HEK293 (cell line): Measurements from ENCODE around the gene GPR39.

Experiments used
- CTCF ChIA-PET: fragments of 350-600 bp; formaldehyde crosslinking; extraction: SDS; loops from one replicate; lab custom pipeline; 2021; ENCODE audit warnings: antibody characterized with exemption; lab: Yijun Ruan, JAX
- POLR2A ChIA-PET: fragments of 300-600 bp; formaldehyde crosslinking; extraction: SDS; loops from one replicate; lab custom pipeline; 2020; ENCODE audit warnings: antibody characterized with exemption, inconsistent platforms; lab: Yijun Ruan, JAX
- H3K27ac ChIP-seq: fragments of 200-500 bp; sonication (Bioruptor generic); 2 replicates; pipeline ENCODE4 v1.5.1; 2014; ENCODE audit warnings: low read depth, low read length, control low read depth, inconsistent platforms; ENCODE audit errors: extremely low read depth
- H3K36me3 ChIP-seq, 2 experiments: fragments of 200-500 bp in 1 of 2; sonication (Bioruptor generic) in 1 of 2; 1 replicate in 1 of 2; 2 replicates in 1 of 2; pipeline ENCODE4 v1.5.1; 2014 to 2017; ENCODE audit warnings: inconsistent platforms in 2 of 2, low read length in 2 of 2; ENCODE audit not compliant: control insufficient read depth in 2 of 2, insufficient read depth in 1 of 2
- H3K4me1 ChIP-seq: fragments of 200-500 bp; sonication (Bioruptor generic); 2 replicates; pipeline ENCODE4 v1.5.1; 2014; ENCODE audit warnings: mild to moderate bottlenecking, low read length, inconsistent platforms; ENCODE audit not compliant: control insufficient read depth, insufficient read depth
- H3K4me3 ChIP-seq: 2 replicates; pipeline ENCODE4 v1.5.1; 2011; ENCODE audit warnings: low read depth, mild to moderate bottlenecking, control low read depth, low read length, moderate library complexity
- H3K9me3 ChIP-seq: fragments of 200-500 bp; sonication (Bioruptor generic); 2 replicates; pipeline ENCODE4 v1.5.1; 2014; ENCODE audit warnings: low read depth, low read length, inconsistent platforms; ENCODE audit not compliant: control insufficient read depth, insufficient read depth
- BCL11A ChIP-seq: fragments of 450-650 bp; formaldehyde crosslinking; IDR thresholded peaks from 2 replicates; pipeline ENCODE4 v1.5.1; 2016; ENCODE audit warnings: low read depth, missing biosample characterization, missing genetic modification characterization
- BCL11B ChIP-seq: fragments of 450-650 bp; formaldehyde crosslinking; IDR thresholded peaks from 2 replicates; pipeline ENCODE4 v1.5.1; 2016; ENCODE audit warnings: low read depth, missing biosample characterization, missing genetic modification characterization
- EGR2 ChIP-seq: fragments of 450-650 bp; formaldehyde crosslinking; IDR thresholded peaks from 2 replicates; pipeline ENCODE4 v1.5.1; 2016; ENCODE audit warnings: low read depth, missing biosample characterization, missing genetic modification characterization
- IKZF3 ChIP-seq: fragments of 450-650 bp; IDR thresholded peaks from 2 replicates; pipeline ENCODE4 v1.5.0; 2018; ENCODE audit warnings: missing biosample characterization, mild to moderate bottlenecking, missing genetic modification characterization, moderate library complexity
- MEIS1 ChIP-seq: sonication (generic); formaldehyde crosslinking; IDR thresholded peaks from 2 replicates; pipeline ENCODE4 v1.8.1; 2022; ENCODE audit warnings: missing genetic modification reagents, mild to moderate bottlenecking, borderline replicate concordance
- SP7 ChIP-seq: fragments of 450-650 bp; formaldehyde crosslinking; IDR thresholded peaks from 2 replicates; pipeline ENCODE4 v1.5.1; 2016; ENCODE audit warnings: missing biosample characterization, missing genetic modification characterization
- YY1 ChIP-seq: fragments of 450-650 bp; formaldehyde crosslinking; IDR thresholded peaks from 2 replicates; pipeline ENCODE4 v1.5.1; 2018; ENCODE audit warnings: missing biosample characterization, missing genetic modification characterization
- ZEB2 ChIP-seq: fragments of 450-650 bp; formaldehyde crosslinking; IDR thresholded peaks from 2 replicates; pipeline ENCODE4 v1.5.1; 2016; ENCODE audit warnings: missing biosample characterization, missing genetic modification characterization
- ZNF16 ChIP-seq: fragments of 450-650 bp; formaldehyde crosslinking; IDR thresholded peaks from 2 replicates; pipeline ENCODE4 v1.5.1; 2016; ENCODE audit warnings: low read depth, missing biosample characterization, missing genetic modification characterization
- ZNF19 ChIP-seq: fragments of 450-650 bp; formaldehyde crosslinking; IDR thresholded peaks from 2 replicates; pipeline ENCODE4; 2016; ENCODE audit warnings: missing biosample characterization, missing genetic modification characterization, low read depth
- ZNF24 ChIP-seq: fragments of 450-650 bp; formaldehyde crosslinking; IDR thresholded peaks from 2 replicates; pipeline ENCODE4 v1.5.1; 2016; ENCODE audit warnings: missing biosample characterization, missing genetic modification characterization
- ZNF311 ChIP-seq: fragments of 450-650 bp; formaldehyde crosslinking; IDR thresholded peaks from 2 replicates; pipeline ENCODE4 v1.5.1; 2017; ENCODE audit warnings: missing biosample characterization, missing genetic modification characterization, borderline replicate concordance
- ZNF423 ChIP-seq: fragments of 450-650 bp; formaldehyde crosslinking; IDR thresholded peaks from 2 replicates; pipeline ENCODE4 v1.5.1; 2016; ENCODE audit warnings: missing biosample characterization, missing genetic modification characterization
- ZNF510 ChIP-seq: fragments of 450-650 bp; formaldehyde crosslinking; IDR thresholded peaks from 2 replicates; pipeline ENCODE4 v1.5.1; 2018; ENCODE audit warnings: mild to moderate bottlenecking, missing genetic modification characterization, missing biosample characterization; ENCODE audit not compliant: insufficient replicate concordance
- ZNF571 ChIP-seq: fragments of 450-650 bp; formaldehyde crosslinking; IDR thresholded peaks from 2 replicates; pipeline ENCODE4 v1.5.0; 2017; ENCODE audit warnings: missing biosample characterization, missing genetic modification characterization
- ZNF585B ChIP-seq: fragments of 450-650 bp; formaldehyde crosslinking; IDR thresholded peaks from 2 replicates; pipeline ENCODE4 v1.5.1; 2016; ENCODE audit warnings: missing biosample characterization, missing genetic modification characterization
- ZNF701 ChIP-seq: fragments of 450-650 bp; formaldehyde crosslinking; IDR thresholded peaks from 2 replicates; pipeline ENCODE4 v1.5.1; 2016; ENCODE audit warnings: missing biosample characterization, missing genetic modification characterization
- ZNF791 ChIP-seq: fragments of 450-650 bp; formaldehyde crosslinking; IDR thresholded peaks from 2 replicates; pipeline ENCODE4 v1.5.1; 2016; ENCODE audit warnings: missing biosample characterization, missing genetic modification characterization
- ZNF830 ChIP-seq: fragments of 450-650 bp; IDR thresholded peaks from 2 replicates; pipeline ENCODE4 v1.5.0; 2018; ENCODE audit warnings: missing biosample characterization, missing genetic modification characterization, low read depth, mild to moderate bottlenecking, moderate library complexity
- ZSCAN16 ChIP-seq: fragments of 450-650 bp; formaldehyde crosslinking; IDR thresholded peaks from 2 replicates; pipeline ENCODE4 v1.5.1; 2016; ENCODE audit warnings: missing biosample characterization, missing genetic modification characterization
- TF ChIP-seq, protein P1 (sequence below): fragments of 450-650 bp; formaldehyde crosslinking; IDR thresholded peaks from 2 replicates; pipeline ENCODE4 v1.5.1; 2016; ENCODE audit warnings: missing biosample characterization, missing genetic modification characterization
- TF ChIP-seq, protein P2 (sequence below): fragments of 450-650 bp; formaldehyde crosslinking; IDR thresholded peaks from 2 replicates; pipeline ENCODE4 v1.5.1; 2017; ENCODE audit warnings: missing biosample characterization, missing genetic modification characterization
- TF ChIP-seq, protein P3 (sequence below): sonication (generic); formaldehyde crosslinking; IDR thresholded peaks from 2 replicates; pipeline ENCODE4 v1.8.1; 2022; ENCODE audit warnings: mild to moderate bottlenecking, moderate library complexity, missing genetic modification reagents
- TF ChIP-seq, protein P4 (sequence below): fragments of 450-650 bp; formaldehyde crosslinking; IDR thresholded peaks from 2 replicates; pipeline ENCODE4 v1.5.1; 2017; ENCODE audit warnings: missing biosample characterization, missing genetic modification characterization
- TF ChIP-seq, protein P5 (sequence below): fragments of 450-650 bp; formaldehyde crosslinking; IDR thresholded peaks from 2 replicates; pipeline ENCODE4 v1.5.1; 2016; ENCODE audit warnings: missing biosample characterization, missing genetic modification characterization

GPR39 gene

DNA sequence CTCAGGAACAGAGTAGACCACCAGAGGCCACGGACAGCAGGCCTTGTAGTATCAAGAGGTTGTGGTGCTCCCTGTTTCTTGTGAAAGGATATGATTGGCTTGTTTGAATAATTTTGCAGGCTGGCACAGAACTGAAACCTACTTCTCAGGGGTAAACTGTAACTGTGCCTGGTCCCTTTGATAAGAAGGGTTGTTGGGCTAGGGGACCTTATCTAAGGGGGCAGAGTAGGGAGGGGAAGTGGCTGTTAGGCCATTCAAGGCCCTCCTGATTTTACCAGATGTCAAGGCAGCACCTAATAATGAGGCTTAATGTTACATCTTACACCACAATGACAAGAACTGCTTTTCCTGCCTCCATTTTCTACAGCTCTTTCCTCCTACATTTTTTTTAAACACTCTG is 45.6 kb downstream of the GPR39 start:
- POLR2A ChIA-PET = no interaction called here
- H3K27ac ChIP-seq = no peak overlapping the region
- CTCF ChIA-PET = no interaction called here
- H3K4me1 ChIP-seq = no peaks in the 10 kb centered on the region
- H3K36me3 ChIP-seq = no peaks in the 10 kb centered on the region
- TF ChIP-seq, protein P1, sequence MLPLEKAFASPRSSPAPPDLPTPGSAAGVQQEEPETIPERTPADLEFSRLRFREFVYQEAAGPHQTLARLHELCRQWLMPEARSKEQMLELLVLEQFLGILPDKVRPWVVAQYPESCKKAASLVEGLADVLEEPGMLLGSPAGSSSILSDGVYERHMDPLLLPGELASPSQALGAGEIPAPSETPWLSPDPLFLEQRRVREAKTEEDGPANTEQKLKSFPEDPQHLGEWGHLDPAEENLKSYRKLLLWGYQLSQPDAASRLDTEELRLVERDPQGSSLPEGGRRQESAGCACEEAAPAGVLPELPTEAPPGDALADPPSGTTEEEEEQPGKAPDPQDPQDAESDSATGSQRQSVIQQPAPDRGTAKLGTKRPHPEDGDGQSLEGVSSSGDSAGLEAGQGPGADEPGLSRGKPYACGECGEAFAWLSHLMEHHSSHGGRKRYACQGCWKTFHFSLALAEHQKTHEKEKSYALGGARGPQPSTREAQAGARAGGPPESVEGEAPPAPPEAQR (tag by site-specific recombination) = no peak
- TF ChIP-seq YY1 (tag by site-specific recombination) (no peak), EGR2 (tag by site-specific recombination) (no peak), ZNF571 (tag by site-specific recombination) (no peak), ZNF311 (tag by site-specific recombination) (no peak), IKZF3 (tag by site-specific recombination) (no peak), ZNF16 (no peak), ZSCAN16 (tag by site-specific recombination) (no peak)
- no peaks in the 10 kb centered on the region for H3K9me3 ChIP-seq
- H3K4me3 ChIP-seq = no peak overlapping the region

DNA sequence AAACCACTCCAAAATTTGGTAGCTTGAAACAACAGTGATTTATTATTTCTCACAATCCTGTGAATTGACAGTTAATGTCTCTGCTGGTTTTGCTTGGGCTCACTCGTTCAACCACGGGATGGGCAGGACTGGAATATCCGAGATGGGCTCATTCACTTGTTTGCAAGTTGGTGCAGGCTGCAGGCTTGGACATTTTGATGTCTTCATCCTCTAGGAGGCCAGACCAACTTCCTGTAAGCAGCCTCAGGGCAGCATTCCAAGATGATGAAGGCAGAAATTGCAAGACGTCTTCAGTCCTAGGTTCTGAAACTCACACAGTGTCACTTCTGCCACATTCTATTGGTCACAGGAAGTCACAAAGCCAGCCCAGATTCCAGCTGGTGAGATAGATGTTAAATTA is 47.1 kb downstream of the GPR39 start:
- TF ChIP-seq, protein P2, sequence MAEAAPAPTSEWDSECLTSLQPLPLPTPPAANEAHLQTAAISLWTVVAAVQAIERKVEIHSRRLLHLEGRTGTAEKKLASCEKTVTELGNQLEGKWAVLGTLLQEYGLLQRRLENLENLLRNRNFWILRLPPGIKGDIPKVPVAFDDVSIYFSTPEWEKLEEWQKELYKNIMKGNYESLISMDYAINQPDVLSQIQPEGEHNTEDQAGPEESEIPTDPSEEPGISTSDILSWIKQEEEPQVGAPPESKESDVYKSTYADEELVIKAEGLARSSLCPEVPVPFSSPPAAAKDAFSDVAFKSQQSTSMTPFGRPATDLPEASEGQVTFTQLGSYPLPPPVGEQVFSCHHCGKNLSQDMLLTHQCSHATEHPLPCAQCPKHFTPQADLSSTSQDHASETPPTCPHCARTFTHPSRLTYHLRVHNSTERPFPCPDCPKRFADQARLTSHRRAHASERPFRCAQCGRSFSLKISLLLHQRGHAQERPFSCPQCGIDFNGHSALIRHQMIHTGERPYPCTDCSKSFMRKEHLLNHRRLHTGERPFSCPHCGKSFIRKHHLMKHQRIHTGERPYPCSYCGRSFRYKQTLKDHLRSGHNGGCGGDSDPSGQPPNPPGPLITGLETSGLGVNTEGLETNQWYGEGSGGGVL = no peak
- TF ChIP-seq ZNF24 (tag by site-specific recombination) = no peak
- TF ChIP-seq, protein P3, sequence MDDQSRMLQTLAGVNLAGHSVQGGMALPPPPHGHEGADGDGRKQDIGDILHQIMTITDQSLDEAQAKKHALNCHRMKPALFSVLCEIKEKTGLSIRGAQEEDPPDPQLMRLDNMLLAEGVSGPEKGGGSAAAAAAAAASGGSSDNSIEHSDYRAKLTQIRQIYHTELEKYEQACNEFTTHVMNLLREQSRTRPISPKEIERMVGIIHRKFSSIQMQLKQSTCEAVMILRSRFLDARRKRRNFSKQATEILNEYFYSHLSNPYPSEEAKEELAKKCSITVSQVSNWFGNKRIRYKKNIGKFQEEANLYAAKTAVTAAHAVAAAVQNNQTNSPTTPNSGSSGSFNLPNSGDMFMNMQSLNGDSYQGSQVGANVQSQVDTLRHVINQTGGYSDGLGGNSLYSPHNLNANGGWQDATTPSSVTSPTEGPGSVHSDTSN (CRISPR knock-in tag) = no peak
- TF ChIP-seq ZNF830 (tag by site-specific recombination) = no peak
- TF ChIP-seq ZEB2 = no peak
- no peak for TF ChIP-seq BCL11A (tag by site-specific recombination)
- no peak for TF ChIP-seq ZNF701 (tag by site-specific recombination)
- TF ChIP-seq, protein P4, sequence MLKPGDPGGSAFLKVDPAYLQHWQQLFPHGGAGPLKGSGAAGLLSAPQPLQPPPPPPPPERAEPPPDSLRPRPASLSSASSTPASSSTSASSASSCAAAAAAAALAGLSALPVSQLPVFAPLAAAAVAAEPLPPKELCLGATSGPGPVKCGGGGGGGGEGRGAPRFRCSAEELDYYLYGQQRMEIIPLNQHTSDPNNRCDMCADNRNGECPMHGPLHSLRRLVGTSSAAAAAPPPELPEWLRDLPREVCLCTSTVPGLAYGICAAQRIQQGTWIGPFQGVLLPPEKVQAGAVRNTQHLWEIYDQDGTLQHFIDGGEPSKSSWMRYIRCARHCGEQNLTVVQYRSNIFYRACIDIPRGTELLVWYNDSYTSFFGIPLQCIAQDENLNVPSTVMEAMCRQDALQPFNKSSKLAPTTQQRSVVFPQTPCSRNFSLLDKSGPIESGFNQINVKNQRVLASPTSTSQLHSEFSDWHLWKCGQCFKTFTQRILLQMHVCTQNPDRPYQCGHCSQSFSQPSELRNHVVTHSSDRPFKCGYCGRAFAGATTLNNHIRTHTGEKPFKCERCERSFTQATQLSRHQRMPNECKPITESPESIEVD (tag by site-specific recombination) = no peak
- no peak for TF ChIP-seq BCL11B (tag by site-specific recombination)
- no peak for TF ChIP-seq ZNF19 (tag by site-specific recombination)
- no peak for TF ChIP-seq ZNF510
- TF ChIP-seq, protein P5, sequence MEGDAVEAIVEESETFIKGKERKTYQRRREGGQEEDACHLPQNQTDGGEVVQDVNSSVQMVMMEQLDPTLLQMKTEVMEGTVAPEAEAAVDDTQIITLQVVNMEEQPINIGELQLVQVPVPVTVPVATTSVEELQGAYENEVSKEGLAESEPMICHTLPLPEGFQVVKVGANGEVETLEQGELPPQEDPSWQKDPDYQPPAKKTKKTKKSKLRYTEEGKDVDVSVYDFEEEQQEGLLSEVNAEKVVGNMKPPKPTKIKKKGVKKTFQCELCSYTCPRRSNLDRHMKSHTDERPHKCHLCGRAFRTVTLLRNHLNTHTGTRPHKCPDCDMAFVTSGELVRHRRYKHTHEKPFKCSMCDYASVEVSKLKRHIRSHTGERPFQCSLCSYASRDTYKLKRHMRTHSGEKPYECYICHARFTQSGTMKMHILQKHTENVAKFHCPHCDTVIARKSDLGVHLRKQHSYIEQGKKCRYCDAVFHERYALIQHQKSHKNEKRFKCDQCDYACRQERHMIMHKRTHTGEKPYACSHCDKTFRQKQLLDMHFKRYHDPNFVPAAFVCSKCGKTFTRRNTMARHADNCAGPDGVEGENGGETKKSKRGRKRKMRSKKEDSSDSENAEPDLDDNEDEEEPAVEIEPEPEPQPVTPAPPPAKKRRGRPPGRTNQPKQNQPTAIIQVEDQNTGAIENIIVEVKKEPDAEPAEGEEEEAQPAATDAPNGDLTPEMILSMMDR (tag by site-specific recombination) = no peak
- TF ChIP-seq ZNF585B (tag by site-specific recombination) = no peak
- no peak for TF ChIP-seq SP7 (tag by site-specific recombination)
- TF ChIP-seq ZNF791 (tag by site-specific recombination) = no peak
- TF ChIP-seq MEIS1 (CRISPR knock-in tag) = no peak
- TF ChIP-seq ZNF423 (tag by site-specific recombination) = no peak
- no peak overlapping the region for H3K27ac ChIP-seq
- H3K9me3 ChIP-seq = no peaks in the 10 kb centered on the region
- no peak overlapping the region for H3K4me3 ChIP-seq
- ChIA-PET CTCF (no interaction called here), POLR2A (no interaction called here)
- no peaks in the 10 kb centered on the region for H3K4me1 ChIP-seq
- no peaks in the 10 kb centered on the region for H3K36me3 ChIP-seq
